ENCODE results near the gene SPAG16.

The SPAG16 gene

GRCh38 chr2:213247566-213247965, 36.7 kb upstream of the SPAG16 start:
- 96% methylated on average over 4 of the region's 4 CpGs for WGBS

GRCh38 chr2:213248637-213249036, 35.6 kb upstream of the SPAG16 start:
- WGBS = 93% methylated on average over 4 of the region's 4 CpGs
- Histone ChIP-seq H3K4me1 (ENCODE audit: insufficient read depth, low read length) (peaks cover 13% of the 10 kb centered on the region), H3K9me3 (ENCODE audit: insufficient read depth, low read depth, low read length) (no peaks in the 10 kb centered on the region), H3K9ac (ENCODE audit: low read depth, low read length) (no peak overlapping the region), H3K36me3 (ENCODE audit: insufficient read depth, low read length) (no peaks in the 10 kb centered on the region), H3K4me3 (ENCODE audit: low read length) (no peak overlapping the region), H3K27me3 (ENCODE audit: insufficient read depth, low read length) (no peaks in the 10 kb centered on the region), H3K27ac (ENCODE audit: low read depth, low read length) (no peak overlapping the region)

More at GRCh38 chr2:213247566-213247965, 36.7 kb upstream of the SPAG16 start:
- H3K4me3 ChIP-seq (ENCODE audit: low read length) = no peak overlapping the region
- no peak overlapping the region for H3K9ac ChIP-seq (ENCODE audit: low read depth, low read length)
- no peaks in the 10 kb centered on the region for H3K9me3 ChIP-seq (ENCODE audit: insufficient read depth, low read depth, low read length)
- no peak overlapping the region for H3K27ac ChIP-seq (ENCODE audit: low read depth, low read length)
- no peaks in the 10 kb centered on the region for H3K36me3 ChIP-seq (ENCODE audit: insufficient read depth, low read length)
- peaks cover 14% of the 10 kb centered on the region for H3K4me1 ChIP-seq (ENCODE audit: insufficient read depth, low read length)
- no peaks in the 10 kb centered on the region for H3K27me3 ChIP-seq (ENCODE audit: insufficient read depth, low read length)

- no peaks in the 10 kb centered on the region for H3K9me3 ChIP-seq (ENCODE audit: insufficient read depth, low read depth, low read length)
- H3K4me1 ChIP-seq (ENCODE audit: insufficient read depth, low read length) = peaks cover 12% of the 10 kb centered on the region
- no peaks in the 10 kb centered on the region for H3K36me3 ChIP-seq (ENCODE audit: insufficient read depth, low read length)
- H3K4me3 ChIP-seq (ENCODE audit: low read length) = no peak overlapping the region
- WGBS = 96% methylated on average over 6 of the region's 6 CpGs
- no peak overlapping the region for H3K9ac ChIP-seq (ENCODE audit: low read depth, low read length)
- no peaks in the 10 kb centered on the region for H3K27me3 ChIP-seq (ENCODE audit: insufficient read depth, low read length)
- no peak overlapping the region for H3K27ac ChIP-seq (ENCODE audit: low read depth, low read length)
Measured at GRCh38 chr2:213249502-213249901, 34.8 kb upstream of the SPAG16 start.

GRCh38 chr2:213251618-213252017, 32.6 kb upstream of the SPAG16 start:
- 5% methylated on average over 2 of the region's 3 CpGs for WGBS
- Histone ChIP-seq H3K27me3 (ENCODE audit: insufficient read depth, low read length) (no peaks in the 10 kb centered on the region), H3K4me3 (ENCODE audit: low read length) (no peak overlapping the region), H3K27ac (ENCODE audit: low read depth, low read length) (peak overlapping the region; percentile 57; the same call in 1 of the 2 replicates), H3K9ac (ENCODE audit: low read depth, low read length) (peak overlapping the region; percentile 56; the same call in 1 of the 2 replicates), H3K9me3 (ENCODE audit: insufficient read depth, low read depth, low read length) (no peaks in the 10 kb centered on the region), H3K4me1 (ENCODE audit: insufficient read depth, low read length) (peaks cover 12% of the 10 kb centered on the region), H3K36me3 (ENCODE audit: insufficient read depth, low read length) (no peaks in the 10 kb centered on the region)

- H3K4me1 ChIP-seq (ENCODE audit: insufficient read depth, low read length) = peaks cover 12% of the 10 kb centered on the region
- no peaks in the 10 kb centered on the region for H3K27me3 ChIP-seq (ENCODE audit: insufficient read depth, low read length)
- no peaks in the 10 kb centered on the region for H3K36me3 ChIP-seq (ENCODE audit: insufficient read depth, low read length)
- peak overlapping the region; percentile 57; the same call in 1 of the 2 replicates for H3K27ac ChIP-seq (ENCODE audit: low read depth, low read length)
- peak overlapping the region; percentile 56; the same call in 1 of the 2 replicates for H3K9ac ChIP-seq (ENCODE audit: low read depth, low read length)
- no peaks in the 10 kb centered on the region for H3K9me3 ChIP-seq (ENCODE audit: insufficient read depth, low read depth, low read length)
- WGBS = 58% methylated on average over 1 of the region's 1 CpG
- H3K4me3 ChIP-seq (ENCODE audit: low read length) = no peak overlapping the region
Measured at GRCh38 chr2:213252206-213252605, 32.1 kb upstream of the SPAG16 start.

- 91% methylated on average over 4 of the region's 4 CpGs for WGBS
- Histone ChIP-seq H3K4me3 (ENCODE audit: low read length) (no peak overlapping the region), H3K27ac (ENCODE audit: low read depth, low read length) (no peak overlapping the region; the same call in 1 of the 2 replicates), H3K4me1 (ENCODE audit: insufficient read depth, low read length) (peaks cover 12% of the 10 kb centered on the region), H3K9ac (ENCODE audit: low read depth, low read length) (no peak overlapping the region), H3K27me3 (ENCODE audit: insufficient read depth, low read length) (no peaks in the 10 kb centered on the region), H3K36me3 (ENCODE audit: insufficient read depth, low read length) (no peaks in the 10 kb centered on the region), H3K9me3 (ENCODE audit: insufficient read depth, low read depth, low read length) (no peaks in the 10 kb centered on the region)
Measured at GRCh38 chr2:213253162-213253561, 31.1 kb upstream of the SPAG16 start.

- H3K9me3 ChIP-seq (ENCODE audit: insufficient read depth, low read depth, low read length) = no peaks in the 10 kb centered on the region
- H3K4me3 ChIP-seq (ENCODE audit: low read length) = no peak overlapping the region
- no peak overlapping the region for H3K9ac ChIP-seq (ENCODE audit: low read depth, low read length)
- 96% methylated on average over 1 of the region's 1 CpG for WGBS
- no peaks in the 10 kb centered on the region for H3K36me3 ChIP-seq (ENCODE audit: insufficient read depth, low read length)
- H3K27me3 ChIP-seq (ENCODE audit: insufficient read depth, low read length) = no peaks in the 10 kb centered on the region
- no peak overlapping the region for H3K27ac ChIP-seq (ENCODE audit: low read depth, low read length)
- H3K4me1 ChIP-seq (ENCODE audit: insufficient read depth, low read length) = no peaks in the 10 kb centered on the region
Measured at GRCh38 chr2:213259266-213259665, 25.0 kb upstream of the SPAG16 start.

GRCh38 chr2:213261237-213261636, 23.0 kb upstream of the SPAG16 start:
- WGBS = no CpG with 5 or more reads among the region's 1 CpG
- Histone ChIP-seq H3K9me3 (ENCODE audit: insufficient read depth, low read depth, low read length) (no peaks in the 10 kb centered on the region), H3K36me3 (ENCODE audit: insufficient read depth, low read length) (no peaks in the 10 kb centered on the region), H3K27ac (ENCODE audit: low read depth, low read length) (no peak overlapping the region), H3K27me3 (ENCODE audit: insufficient read depth, low read length) (no peaks in the 10 kb centered on the region), H3K4me1 (ENCODE audit: insufficient read depth, low read length) (no peaks in the 10 kb centered on the region), H3K9ac (ENCODE audit: low read depth, low read length) (no peak overlapping the region), H3K4me3 (ENCODE audit: low read length) (no peak overlapping the region)

- no peak overlapping the region for H3K4me3 ChIP-seq (ENCODE audit: low read length)
- no peaks in the 10 kb centered on the region for H3K27me3 ChIP-seq (ENCODE audit: insufficient read depth, low read length)
- no peaks in the 10 kb centered on the region for H3K9me3 ChIP-seq (ENCODE audit: insufficient read depth, low read depth, low read length)
- H3K36me3 ChIP-seq (ENCODE audit: insufficient read depth, low read length) = no peaks in the 10 kb centered on the region
- WGBS = 86% methylated on average over 6 of the region's 6 CpGs
- H3K4me1 ChIP-seq (ENCODE audit: insufficient read depth, low read length) = no peaks in the 10 kb centered on the region
- no peak overlapping the region for H3K9ac ChIP-seq (ENCODE audit: low read depth, low read length)
- H3K27ac ChIP-seq (ENCODE audit: low read depth, low read length) = no peak overlapping the region
Measured at GRCh38 chr2:213261715-213262114, 22.5 kb upstream of the SPAG16 start.

- H3K4me1 ChIP-seq (ENCODE audit: insufficient read depth, low read length) = no peaks in the 10 kb centered on the region
- H3K36me3 ChIP-seq (ENCODE audit: insufficient read depth, low read length) = no peaks in the 10 kb centered on the region
- H3K27me3 ChIP-seq (ENCODE audit: insufficient read depth, low read length) = no peaks in the 10 kb centered on the region
- no peak overlapping the region for H3K27ac ChIP-seq (ENCODE audit: low read depth, low read length)
- no peak overlapping the region for H3K9ac ChIP-seq (ENCODE audit: low read depth, low read length)
- no peak overlapping the region for H3K4me3 ChIP-seq (ENCODE audit: low read length)
- H3K9me3 ChIP-seq (ENCODE audit: insufficient read depth, low read depth, low read length) = no peaks in the 10 kb centered on the region
- WGBS = 91% methylated on average over 3 of the region's 3 CpGs
Measured at GRCh38 chr2:213265679-213266078, 18.6 kb upstream of the SPAG16 start.

- WGBS = 89% methylated on average over 2 of the region's 2 CpGs
- Histone ChIP-seq H3K4me1 (ENCODE audit: insufficient read depth, low read length) (no peaks in the 10 kb centered on the region), H3K9me3 (ENCODE audit: insufficient read depth, low read depth, low read length) (no peaks in the 10 kb centered on the region), H3K9ac (ENCODE audit: low read depth, low read length) (no peak overlapping the region), H3K36me3 (ENCODE audit: insufficient read depth, low read length) (no peaks in the 10 kb centered on the region), H3K4me3 (ENCODE audit: low read length) (no peak overlapping the region), H3K27me3 (ENCODE audit: insufficient read depth, low read length) (no peaks in the 10 kb centered on the region), H3K27ac (ENCODE audit: low read depth, low read length) (no peak overlapping the region)
Measured at GRCh38 chr2:213266421-213266820, 17.8 kb upstream of the SPAG16 start.

GRCh38 chr2:213271947-213272346, 12.3 kb upstream of the SPAG16 start:
- Histone ChIP-seq H3K4me3 (ENCODE audit: low read length) (no peak overlapping the region), H3K9ac (ENCODE audit: low read depth, low read length) (no peak overlapping the region), H3K4me1 (ENCODE audit: insufficient read depth, low read length) (no peaks in the 10 kb centered on the region), H3K36me3 (ENCODE audit: insufficient read depth, low read length) (no peaks in the 10 kb centered on the region), H3K27ac (ENCODE audit: low read depth, low read length) (no peak overlapping the region), H3K27me3 (ENCODE audit: insufficient read depth, low read length) (no peaks in the 10 kb centered on the region), H3K9me3 (ENCODE audit: insufficient read depth, low read depth, low read length) (peaks cover 7% of the 10 kb centered on the region)
- 85% methylated on average over 1 of the region's 1 CpG for WGBS
